M059J (cell line): ENCODE data around the gene C10orf53. TPM values are rescaled to one million over a fixed set of nuclear protein-coding genes. Genes with fewer than 3 reads are reported as not detected.

Source experiments
- DNase-seq: peaks from one replicate; pipeline ENCODE4 v3.0.0-alpha.2; 2012; ENCODE audit warnings: low read depth
- total RNA-seq: library from RNA; depleted of rRNA; stranded (reverse); fragments of >200 nt; shearing (Covaris generic); gene quantifications from 2 replicates; pipeline ENCODE4 v1.2.3, GENCODE V29; 2014; rRNA removed

The C10orf53 gene, protein sequence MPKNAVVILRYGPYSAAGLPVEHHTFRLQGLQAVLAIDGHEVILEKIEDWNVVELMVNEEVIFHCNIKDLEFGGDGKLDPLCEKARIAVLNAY
- total RNA-seq: not detected in 2 replicates

DNA sequence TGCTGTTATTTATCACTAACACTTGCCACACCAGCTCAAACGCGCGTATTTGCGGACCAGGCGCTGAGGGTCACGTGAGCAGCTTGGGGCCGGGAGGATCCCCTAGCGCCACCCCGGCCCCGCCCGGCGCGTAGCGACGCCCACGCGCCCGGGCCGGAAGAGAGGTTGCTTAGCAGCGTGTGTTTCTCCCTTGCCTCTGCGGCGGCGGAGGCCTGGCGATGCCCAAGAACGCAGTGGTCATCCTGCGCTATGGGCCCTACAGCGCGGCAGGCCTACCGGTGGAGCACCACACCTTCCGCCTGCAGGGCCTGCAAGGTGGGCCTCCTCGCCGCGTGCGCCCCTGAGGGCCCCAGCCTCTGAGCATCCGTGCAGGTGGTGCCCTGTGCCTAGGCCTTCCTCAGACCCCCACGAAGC is at the start of gene C10orf53:
Gene C10orf53, plus strand, starts transcription at position 172 of the 414 bp plus-strand sequence. Its CDS starts 47 bp downstream, at position 219.
- no peak for DNase-seq

DNA sequence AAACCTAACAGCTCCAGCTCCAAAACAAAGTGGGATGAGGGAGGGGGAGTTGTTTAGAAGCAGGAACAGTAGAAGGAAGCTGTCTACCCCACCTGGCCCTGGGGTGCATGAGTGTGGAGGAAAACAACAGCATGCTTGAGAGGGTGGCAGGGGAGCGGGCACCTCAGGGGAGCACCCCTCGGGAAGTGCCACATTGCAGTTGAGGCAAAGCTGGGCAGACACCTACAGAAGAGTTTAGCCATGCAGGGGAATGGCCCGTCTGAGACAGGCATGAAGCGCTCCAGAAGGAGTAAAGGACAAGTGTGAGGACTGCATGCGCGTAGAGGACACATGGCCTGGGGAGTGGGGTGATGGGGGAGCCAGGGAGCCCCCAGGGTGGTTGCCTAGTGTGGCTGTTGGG is 47.5 kb upstream of the C10orf53 start:
- no peak for DNase-seq

DNA sequence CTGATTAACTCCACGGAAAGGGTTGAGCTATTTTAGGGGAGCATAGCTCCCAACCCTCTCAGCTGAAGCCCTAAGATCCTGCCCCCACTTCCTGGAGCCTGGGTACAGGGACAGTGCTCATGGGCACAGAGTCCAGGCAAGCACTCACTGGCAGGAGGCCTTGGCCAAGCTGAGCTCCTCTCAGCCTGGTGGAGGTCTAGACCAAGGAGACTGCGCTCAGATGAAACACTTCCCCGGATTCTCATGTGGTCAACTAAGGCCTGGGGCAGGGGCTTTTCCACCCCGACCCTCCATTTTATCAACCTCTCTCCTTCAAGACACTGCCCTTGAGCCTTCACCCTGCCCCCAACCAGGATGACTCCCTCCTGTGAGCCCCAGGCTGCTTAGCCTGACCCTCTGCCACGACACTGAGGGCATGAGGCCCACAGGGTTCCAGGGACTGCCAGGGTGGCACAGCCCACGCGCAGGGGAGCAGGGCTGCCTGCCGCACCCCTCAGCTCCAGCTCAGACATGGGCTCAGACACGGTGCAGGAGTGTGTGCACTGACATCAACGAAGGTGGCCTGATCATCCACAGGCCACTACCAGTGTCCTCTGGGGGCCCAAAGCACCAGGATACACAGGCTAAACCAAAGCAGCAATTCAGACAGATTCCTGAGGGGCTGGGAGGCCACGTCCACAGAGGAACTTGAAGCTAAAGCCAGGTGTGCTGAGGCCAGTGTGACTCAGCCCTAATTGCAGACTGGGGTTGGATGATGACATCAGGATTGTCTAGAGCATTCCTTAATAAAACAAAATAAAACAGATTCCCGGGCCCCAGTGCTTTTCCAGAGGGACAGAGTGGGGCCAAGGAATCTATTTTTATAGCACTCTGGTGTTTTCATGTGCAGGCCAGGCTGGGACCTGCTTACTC is 46.8 kb upstream of the C10orf53 start:
- peak; percentile 35 for DNase-seq

DNA sequence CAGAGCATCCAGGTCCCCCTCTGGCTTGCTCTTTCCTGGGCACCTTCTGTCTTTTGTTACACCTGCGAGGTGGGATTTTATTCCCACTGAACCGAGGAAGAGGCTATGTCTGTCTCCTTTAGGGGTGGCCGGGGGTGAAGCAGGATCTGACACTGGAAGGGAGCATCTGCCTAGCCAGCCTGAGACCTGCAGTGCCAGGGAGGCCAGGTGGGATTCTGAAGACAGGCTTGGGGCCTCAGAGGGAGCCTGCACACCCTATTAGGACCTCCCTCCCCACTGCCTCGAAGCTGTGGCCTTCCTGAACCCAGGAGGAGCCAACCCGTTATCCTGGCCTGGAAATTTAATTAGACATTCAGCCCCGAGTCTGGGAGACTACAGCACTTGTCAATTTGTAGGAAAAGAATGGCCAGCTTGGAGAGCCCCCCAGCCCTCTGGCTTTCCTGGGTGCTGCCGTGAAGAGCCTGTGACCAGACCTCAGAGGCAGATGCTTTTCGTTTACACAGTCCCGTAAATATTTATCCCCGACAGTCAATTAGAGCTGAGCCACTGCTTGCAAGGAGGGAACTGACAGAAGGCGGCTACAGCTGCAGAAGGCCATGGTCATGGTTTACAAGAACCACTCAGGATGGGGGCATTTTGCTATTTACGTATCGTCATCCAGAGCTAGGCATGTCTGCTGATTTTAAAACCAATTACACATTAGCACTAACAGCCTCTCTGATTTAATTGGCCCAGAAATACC is 46.0 kb upstream of the C10orf53 start:
- DNase-seq: no peak

DNA sequence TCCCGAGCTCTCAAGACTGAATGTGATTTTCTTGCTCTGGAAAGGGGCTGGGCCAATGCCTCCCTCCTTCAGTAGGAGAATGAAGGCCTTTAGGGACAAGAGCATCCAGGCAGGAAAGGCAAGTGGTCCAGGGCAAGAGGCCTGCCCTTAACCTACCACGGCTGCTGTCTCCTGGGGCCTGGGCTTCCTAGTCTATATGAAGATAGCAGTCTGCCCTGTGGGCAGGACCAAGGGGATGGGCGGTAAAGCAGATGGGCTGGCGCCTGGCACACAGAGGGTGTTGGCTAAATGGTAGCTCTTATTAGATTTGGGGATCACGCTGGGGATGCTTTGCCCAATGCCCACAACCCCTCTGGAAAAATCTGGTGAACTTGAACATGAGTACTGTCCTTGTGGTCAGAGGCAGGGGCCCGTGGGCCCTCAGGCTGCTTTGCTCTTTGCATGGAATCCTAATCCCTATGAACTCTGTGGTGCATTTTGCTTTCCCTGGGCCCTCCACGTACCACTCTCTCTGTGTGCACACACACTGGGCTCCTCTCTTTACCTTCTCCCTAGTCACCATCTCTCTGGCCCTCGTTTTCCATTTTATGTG is 45.3 kb upstream of the C10orf53 start:
- DNase-seq: no peak

DNA sequence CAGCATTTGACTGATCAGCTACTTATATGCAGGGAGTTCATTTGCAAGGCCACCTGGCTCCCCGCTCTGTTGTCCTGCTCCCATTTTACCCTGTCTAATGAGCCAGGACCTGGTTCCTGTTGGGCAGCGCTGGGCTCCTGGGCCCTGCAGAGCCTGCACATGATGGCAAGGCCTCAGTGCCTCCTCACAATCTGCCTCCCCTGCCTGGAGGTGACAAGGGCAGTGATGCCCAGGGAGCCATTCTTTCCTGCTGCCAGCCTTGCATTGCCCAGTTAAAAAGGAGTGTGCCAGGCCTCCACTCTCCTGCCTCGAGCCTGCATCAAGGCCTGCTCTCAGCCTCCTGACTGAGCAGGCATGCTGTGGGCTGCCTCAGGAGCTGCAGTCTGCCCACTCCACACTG is 37.1 kb upstream of the C10orf53 start:
- DNase-seq: no peak

DNA sequence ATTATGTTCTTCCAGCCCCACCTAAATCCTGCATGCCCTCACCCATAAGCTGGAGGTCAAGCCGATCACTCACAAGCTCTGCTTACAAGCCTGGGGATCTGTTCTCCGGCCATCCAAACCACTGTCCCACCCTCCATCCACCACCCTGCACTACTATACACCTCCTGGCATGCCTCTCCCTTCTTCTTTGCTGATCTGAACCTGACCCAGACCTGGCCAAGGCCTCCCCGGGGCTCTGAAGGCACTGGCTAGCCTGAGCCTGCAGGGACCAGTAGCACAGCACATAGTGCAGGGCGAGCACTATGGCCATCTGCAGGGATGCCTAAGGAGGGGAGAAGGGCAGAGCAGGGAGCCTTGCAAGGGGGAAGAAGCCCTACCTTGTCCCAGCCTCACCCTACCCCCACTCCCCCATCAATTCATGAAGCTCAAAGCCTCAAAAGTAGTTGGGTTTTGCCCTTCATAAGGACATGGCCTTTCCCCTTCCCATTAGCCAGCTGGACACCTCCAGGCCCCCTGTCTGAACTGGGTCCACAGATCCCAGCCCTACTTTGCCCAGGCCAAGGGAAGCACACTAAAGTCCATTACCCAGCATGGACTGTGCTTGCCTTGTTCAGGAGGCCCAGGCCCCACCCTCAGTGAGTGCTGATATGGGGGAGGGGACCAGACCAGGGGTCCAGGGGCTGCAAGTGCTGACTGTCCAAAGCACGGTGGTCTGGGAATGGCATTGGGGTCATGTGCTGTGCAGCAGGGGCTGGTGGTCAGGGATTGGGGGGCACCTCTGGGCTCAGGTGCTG is 36.0 kb upstream of the C10orf53 start:
- no peak for DNase-seq

DNA sequence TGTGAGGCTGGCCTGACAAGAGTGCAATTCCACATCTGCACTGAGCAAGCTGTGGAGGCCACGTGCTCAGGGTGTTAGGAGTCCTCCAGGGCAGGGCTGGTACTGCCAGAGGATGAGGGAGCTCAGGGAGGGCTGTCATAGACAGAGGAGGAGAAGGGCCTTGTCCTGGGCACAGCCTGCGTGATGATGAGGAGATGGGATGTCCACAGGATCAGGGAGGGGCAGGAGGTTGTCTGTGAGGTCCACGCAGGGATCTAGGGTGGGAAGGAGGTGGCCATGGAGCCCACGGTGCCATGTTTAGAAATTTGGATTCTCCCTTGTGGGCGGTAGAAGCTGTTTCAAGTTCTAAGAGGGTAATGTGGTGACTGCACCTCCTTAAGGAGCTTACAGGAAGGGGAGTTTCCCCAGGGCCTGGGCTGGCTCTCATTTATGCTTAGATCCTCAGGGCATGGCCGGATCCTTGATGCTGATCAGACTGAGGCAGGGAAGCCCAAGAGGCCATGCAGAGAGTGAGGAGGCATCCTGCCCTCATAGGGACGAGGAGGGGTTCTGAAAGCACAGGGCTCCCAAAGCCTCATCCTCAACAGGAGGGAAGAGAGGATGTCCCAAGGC is 35.3 kb upstream of the C10orf53 start:
- no peak for DNase-seq

DNA sequence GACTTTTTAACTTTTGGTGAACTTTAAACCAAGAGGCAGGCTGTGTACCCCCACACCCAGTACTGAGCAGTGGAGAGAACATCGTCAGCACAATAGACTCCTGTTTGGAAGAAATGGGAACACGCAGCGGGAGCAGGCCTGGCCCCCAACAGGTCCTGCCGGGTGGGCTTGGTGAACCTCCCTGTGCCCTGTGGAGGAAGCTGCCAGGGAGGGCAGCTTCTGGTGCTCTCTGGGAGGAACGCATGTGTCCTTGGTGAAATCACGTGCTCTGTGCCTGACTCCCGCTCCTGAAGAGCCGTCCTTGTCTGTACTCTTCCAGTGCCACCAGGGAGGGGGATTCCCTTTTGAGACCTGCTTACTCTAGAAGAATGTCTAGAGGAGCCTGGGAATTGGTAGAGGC is 34.0 kb upstream of the C10orf53 start:
- DNase-seq: no peak

DNA sequence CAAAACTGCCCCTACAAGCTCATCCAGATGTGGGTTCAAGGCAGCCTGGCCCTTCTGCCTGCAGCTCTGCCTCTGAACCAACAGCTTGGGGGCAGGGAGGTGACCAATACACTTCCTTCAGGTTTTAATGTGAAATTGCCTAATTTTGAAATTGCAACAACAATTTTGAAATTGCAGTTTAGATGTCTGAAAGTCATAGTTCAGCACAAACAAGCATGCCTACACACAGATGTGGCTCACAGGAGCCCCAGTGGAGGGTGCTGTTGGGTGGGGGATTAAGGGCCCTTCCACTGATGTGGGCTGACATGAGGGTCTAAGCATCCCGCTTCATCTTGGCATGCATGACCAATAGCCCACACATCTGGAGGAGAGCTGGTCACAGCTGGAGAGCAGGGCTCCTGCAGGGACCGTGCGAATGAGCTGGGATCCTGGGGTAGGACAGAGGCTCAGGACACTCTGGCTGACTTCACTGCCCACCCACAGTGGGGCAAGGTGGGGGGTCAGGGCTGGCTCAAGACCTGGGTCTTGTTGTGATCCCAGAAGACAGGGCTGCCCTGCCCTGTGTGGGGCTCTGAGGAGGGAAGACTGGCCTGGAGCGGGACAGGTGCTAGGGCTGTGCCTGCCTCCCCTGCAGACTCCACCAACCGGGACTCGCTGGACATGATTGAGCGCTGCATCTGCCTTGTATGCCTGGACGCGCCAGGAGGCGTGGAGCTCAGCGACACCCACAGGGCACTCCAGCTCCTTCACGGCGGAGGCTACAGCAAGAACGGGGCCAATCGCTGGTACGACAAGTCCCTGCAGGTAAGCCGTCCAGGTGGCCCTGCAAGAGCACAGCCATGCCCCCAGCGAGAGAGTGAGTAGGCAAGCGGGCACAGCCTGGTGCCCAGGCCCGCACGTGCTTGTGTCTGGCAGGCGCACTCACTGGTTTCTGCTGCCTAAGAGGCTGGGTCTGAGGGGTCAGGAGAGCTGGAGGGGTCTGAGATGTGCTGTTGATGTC is 33.3 kb upstream of the C10orf53 start:
- no peak for DNase-seq

DNA sequence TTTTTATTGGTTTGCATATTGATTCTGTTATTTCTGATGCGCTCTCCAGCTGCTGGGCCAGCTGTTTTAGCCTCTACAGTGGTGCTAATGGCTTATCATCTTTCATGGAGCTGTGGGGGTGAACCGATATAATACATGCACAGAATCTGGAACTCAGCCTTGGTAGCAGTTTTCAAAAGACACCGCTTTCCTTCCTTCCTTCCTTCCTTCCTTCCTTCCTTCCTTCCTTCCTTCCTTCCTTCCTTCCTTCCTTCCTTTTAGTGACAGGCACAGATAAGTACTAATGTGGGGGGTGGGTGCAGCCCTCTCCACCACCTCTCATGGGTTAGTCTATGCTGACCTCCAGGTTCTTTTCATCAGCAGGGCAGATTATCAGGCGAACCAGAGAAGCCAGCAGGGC is 31.9 kb upstream of the C10orf53 start:
- no peak for DNase-seq

DNA sequence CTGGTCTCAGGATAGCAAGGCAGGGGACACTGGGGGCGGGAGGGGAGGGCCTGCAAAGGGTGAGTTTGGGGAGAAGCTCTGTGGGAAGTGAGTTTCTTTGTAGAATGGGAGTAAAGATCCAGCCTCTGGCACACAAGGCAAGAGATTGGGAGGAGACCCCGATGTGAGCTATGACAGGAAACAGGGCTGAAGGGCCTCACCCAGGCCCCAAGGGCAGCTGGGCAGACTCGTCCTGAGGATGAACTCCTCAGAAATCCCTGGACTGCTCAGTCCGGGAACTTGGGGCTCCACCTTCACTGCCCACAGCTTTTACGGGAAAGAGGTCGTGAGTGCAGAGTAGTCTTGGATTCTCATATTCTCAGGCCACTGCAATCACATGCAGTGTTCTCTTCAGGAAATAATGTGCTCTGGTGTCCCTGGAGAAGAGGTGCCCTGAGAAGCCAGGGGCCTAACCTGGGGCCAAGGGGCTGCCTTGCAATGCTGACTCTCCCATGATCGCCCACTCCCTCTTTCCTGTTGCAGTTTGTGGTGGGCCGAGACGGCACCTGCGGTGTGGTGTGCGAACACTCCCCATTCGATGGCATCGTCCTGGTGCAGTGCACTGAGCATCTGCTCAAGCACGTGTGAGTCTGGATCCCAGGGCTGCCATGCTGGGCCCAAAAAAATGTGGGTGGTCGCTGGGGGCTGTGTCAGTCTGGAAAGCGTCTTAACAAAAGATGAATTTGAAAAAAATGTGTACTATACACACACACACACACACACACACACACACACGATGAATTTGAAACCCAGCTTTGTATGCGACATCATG is 31.3 kb upstream of the C10orf53 start:
- no peak for DNase-seq

DNA sequence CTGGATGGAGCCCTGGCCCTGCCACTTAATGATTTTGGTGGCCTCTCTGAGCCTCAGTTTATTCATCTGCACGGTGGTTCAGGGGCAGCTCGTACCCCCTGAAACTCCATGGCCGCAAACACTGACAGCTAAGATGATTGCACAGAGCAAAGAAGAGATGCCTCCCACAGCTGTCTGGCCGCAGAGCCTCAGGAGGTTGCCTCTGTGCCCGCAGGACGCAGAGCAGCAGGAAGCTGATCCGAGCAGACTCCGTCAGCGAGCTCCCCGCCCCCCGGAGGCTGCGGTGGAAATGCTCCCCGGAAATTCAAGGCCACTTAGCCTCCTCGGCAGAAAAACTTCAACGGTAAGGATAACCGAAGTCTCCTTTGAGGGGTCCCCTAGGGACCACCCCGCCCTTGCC is 30.2 kb upstream of the C10orf53 start:
- peak; percentile 20 for DNase-seq

DNA sequence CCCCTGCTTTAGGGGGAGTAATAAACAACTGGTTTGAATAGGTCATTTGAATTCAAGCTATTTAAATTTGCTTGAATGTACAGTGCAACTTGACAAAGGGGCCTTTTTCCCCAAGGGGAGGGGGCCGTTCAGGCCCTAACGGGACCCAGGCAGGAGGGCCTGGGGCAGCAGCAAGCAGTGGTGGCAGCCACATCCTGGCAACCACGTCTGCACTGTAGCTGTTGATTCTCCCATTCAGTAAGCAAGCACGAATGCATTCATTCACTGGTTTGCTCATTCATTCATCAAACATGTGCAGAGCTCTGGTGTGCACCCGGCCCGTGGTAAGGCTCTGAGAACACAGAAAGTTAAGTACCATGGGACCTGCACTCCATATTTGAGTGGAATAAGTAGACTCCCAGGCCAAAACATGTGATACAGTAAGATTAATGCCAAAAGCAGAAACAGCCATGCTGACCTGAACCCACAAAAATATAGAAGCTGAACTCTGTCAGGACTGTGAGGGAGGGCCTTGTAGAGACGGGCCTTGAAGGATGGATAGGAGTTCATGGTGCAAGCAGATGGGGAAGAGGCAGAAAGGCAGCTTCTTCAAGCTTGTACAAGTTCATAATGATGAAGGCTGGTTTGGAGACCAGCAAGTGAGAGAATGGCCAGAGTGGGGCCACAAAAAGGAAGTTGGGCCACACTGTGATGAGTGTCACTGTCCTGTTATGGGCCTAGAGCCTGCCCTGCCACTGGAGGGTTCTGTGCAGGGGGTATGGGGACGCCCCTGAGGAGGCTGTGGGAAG is 29.3 kb upstream of the C10orf53 start:
- DNase-seq: no peak

DNA sequence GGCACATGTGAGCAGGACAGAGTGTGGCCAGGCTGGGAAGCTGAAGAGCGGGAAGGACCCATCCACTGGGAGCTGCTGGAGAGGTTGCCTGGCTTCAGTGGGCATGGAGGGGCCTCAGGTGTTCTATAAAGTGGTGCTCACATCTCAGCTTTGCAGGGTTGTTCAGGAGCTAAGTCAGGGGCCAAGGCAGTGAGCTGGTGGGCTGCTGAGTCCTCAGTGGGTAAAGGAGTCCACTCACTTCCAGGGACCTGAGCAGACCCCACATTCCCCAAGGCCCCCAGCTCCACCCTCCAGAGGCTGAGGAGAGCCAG is 28.8 kb upstream of the C10orf53 start:
- no peak for DNase-seq

DNA sequence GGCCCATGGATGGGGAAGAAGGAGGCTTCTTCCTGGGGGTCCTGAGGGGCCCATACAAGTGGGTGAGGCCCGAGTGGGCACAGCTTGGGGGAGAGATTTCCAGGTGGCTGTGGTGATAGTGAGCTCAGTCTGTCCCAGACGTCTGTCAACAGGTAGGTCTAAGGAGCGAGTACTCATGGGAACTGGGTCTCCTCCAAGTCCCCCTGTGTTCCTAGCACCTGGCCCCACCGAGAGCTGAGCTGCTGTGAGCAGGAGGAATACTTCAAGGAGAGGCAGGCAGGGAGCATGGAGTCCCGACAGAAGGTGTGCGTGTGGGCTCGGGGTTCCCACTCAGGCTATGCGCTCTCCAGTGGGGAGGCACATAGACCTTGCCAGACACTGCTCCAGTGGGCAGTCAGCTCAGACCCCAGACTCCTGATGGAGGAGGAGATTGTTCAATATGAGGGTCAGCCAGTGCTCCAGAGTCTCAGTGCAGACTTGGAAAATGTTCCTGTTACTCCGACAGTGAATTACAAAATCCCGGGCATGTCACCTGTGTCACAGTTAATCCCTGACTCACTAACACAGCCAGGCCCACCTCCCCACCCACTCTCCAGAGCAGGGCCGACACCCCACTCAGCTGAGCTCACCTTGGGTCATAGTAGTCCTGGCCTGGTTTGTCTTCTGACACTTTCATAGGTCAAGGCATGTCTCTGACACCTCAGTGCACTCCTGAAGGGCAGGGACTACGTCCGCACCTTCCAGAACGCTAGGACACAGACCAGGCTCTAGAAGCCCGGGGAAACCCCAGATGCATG is 28.2 kb upstream of the C10orf53 start:
- DNase-seq: no peak

DNA sequence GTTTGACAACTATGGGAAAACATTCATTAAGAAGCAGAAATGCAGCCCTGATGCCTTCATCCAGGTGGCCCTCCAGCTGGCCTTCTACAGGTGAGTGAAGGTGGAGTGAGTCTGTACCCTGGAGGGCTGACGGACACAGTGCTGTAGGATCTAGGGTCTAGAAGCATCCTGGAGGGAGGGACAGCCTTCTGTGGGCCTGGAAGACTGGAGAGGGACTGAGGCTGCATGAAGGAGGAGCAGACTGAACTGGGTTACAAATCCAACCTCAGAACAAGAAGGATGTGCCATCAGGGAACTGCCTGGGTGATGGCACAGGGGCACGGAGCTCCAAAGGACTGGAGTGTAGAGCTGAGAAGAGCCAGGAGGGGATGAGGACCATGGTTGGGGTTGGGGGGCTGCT is 27.5 kb upstream of the C10orf53 start:
- DNase-seq: no peak
